ENCODE data around the gene TRIM17.

The TRIM17 gene

GRCh38 chr1:228370941-228371740, 45.5 kb downstream of the TRIM17 start:
- no peak overlapping the region for H2AFZ ChIP-seq (ENCODE audit: low read length, unreplicated experiment)
- H3K27ac ChIP-seq (ENCODE audit: low read depth, low read length), result no peak overlapping the region
- peaks cover 13% of the 10 kb centered on the region for H3K4me1 ChIP-seq (ENCODE audit: control insufficient read depth, insufficient read depth, low read length, unreplicated experiment)
- H3K79me2 ChIP-seq (ENCODE audit: control insufficient read depth, insufficient read depth, low read length, unreplicated experiment), result no peaks in the 10 kb centered on the region
- H3K36me3 ChIP-seq (ENCODE audit: insufficient read depth, low read length), result no peaks in the 10 kb centered on the region
- no peak overlapping the region for H3K4me3 ChIP-seq (ENCODE audit: low read depth, low read length)
- no peaks in the 10 kb centered on the region for H3K27me3 ChIP-seq (ENCODE audit: insufficient read depth, low read length)

- H3K79me2 ChIP-seq (ENCODE audit: control insufficient read depth, insufficient read depth, low read length, unreplicated experiment), result no peaks in the 10 kb centered on the region
- peaks cover 13% of the 10 kb centered on the region for H3K4me1 ChIP-seq (ENCODE audit: control insufficient read depth, insufficient read depth, low read length, unreplicated experiment)
- H3K36me3 ChIP-seq (ENCODE audit: insufficient read depth, low read length), result no peaks in the 10 kb centered on the region
- no peak overlapping the region for H2AFZ ChIP-seq (ENCODE audit: low read length, unreplicated experiment)
- H3K27me3 ChIP-seq (ENCODE audit: insufficient read depth, low read length), result no peaks in the 10 kb centered on the region
- H3K4me3 ChIP-seq (ENCODE audit: low read depth, low read length), result no peak overlapping the region
- no peak overlapping the region for H3K27ac ChIP-seq (ENCODE audit: low read depth, low read length)
These were observed 46.2 kb downstream of the TRIM17 start for GRCh38 chr1:228370439-228370940.

GRCh38 chr1:228369608-228370438, 46.8 kb downstream of the TRIM17 start:
- Histone ChIP-seq H2AFZ (ENCODE audit: low read length, unreplicated experiment) (no peak overlapping the region), H3K27me3 (ENCODE audit: insufficient read depth, low read length) (no peaks in the 10 kb centered on the region), H3K79me2 (ENCODE audit: control insufficient read depth, insufficient read depth, low read length, unreplicated experiment) (no peaks in the 10 kb centered on the region), H3K27ac (ENCODE audit: low read depth, low read length) (no peak overlapping the region), H3K36me3 (ENCODE audit: insufficient read depth, low read length) (no peaks in the 10 kb centered on the region), H3K4me1 (ENCODE audit: control insufficient read depth, insufficient read depth, low read length, unreplicated experiment) (peaks cover 6% of the 10 kb centered on the region), H3K4me3 (ENCODE audit: low read depth, low read length) (no peak overlapping the region)

GRCh38 chr1:228368801-228369607, 47.7 kb downstream of the TRIM17 start:
- no peaks in the 10 kb centered on the region for H3K36me3 ChIP-seq (ENCODE audit: insufficient read depth, low read length)
- H2AFZ ChIP-seq (ENCODE audit: low read length, unreplicated experiment), result no peak overlapping the region
- H3K4me1 ChIP-seq (ENCODE audit: control insufficient read depth, insufficient read depth, low read length, unreplicated experiment), result no peaks in the 10 kb centered on the region
- no peak overlapping the region for H3K4me3 ChIP-seq (ENCODE audit: low read depth, low read length)
- H3K27ac ChIP-seq (ENCODE audit: low read depth, low read length), result no peak overlapping the region
- no peaks in the 10 kb centered on the region for H3K27me3 ChIP-seq (ENCODE audit: insufficient read depth, low read length)
- H3K79me2 ChIP-seq (ENCODE audit: control insufficient read depth, insufficient read depth, low read length, unreplicated experiment), result no peaks in the 10 kb centered on the region

- H3K36me3 ChIP-seq (ENCODE audit: insufficient read depth, low read length), result no peaks in the 10 kb centered on the region
These were observed 48.6 kb downstream of the TRIM17 start for GRCh38 chr1:228367798-228368791.

GRCh38 chr1:228366866-228367741, 49.6 kb downstream of the TRIM17 start:
- no peaks in the 10 kb centered on the region for H3K4me1 ChIP-seq (ENCODE audit: control insufficient read depth, insufficient read depth, low read length, unreplicated experiment)
- no peak overlapping the region for H2AFZ ChIP-seq (ENCODE audit: low read length, unreplicated experiment)
- H3K27me3 ChIP-seq (ENCODE audit: insufficient read depth, low read length), result no peaks in the 10 kb centered on the region
- H3K27ac ChIP-seq (ENCODE audit: low read depth, low read length), result no peak overlapping the region
- no peaks in the 10 kb centered on the region for H3K79me2 ChIP-seq (ENCODE audit: control insufficient read depth, insufficient read depth, low read length, unreplicated experiment)
- H3K4me3 ChIP-seq (ENCODE audit: low read depth, low read length), result no peak overlapping the region
- no peaks in the 10 kb centered on the region for H3K36me3 ChIP-seq (ENCODE audit: insufficient read depth, low read length)

More at GRCh38 chr1:228367798-228368791, 48.6 kb downstream of the TRIM17 start:
- no peak overlapping the region for H2AFZ ChIP-seq (ENCODE audit: low read length, unreplicated experiment)
- no peaks in the 10 kb centered on the region for H3K4me1 ChIP-seq (ENCODE audit: control insufficient read depth, insufficient read depth, low read length, unreplicated experiment)
- no peak overlapping the region for H3K4me3 ChIP-seq (ENCODE audit: low read depth, low read length)
- H3K27me3 ChIP-seq (ENCODE audit: insufficient read depth, low read length), result no peaks in the 10 kb centered on the region
- no peak overlapping the region for H3K27ac ChIP-seq (ENCODE audit: low read depth, low read length)
- no peaks in the 10 kb centered on the region for H3K79me2 ChIP-seq (ENCODE audit: control insufficient read depth, insufficient read depth, low read length, unreplicated experiment)

GRCh38 chr1:228366062-228366865, 50.4 kb downstream of the TRIM17 start:
- Histone ChIP-seq H3K27me3 (ENCODE audit: insufficient read depth, low read length) (no peaks in the 10 kb centered on the region), H3K27ac (ENCODE audit: low read depth, low read length) (no peak overlapping the region), H2AFZ (ENCODE audit: low read length, unreplicated experiment) (no peak overlapping the region), H3K36me3 (ENCODE audit: insufficient read depth, low read length) (no peaks in the 10 kb centered on the region), H3K4me1 (ENCODE audit: control insufficient read depth, insufficient read depth, low read length, unreplicated experiment) (no peaks in the 10 kb centered on the region), H3K4me3 (ENCODE audit: low read depth, low read length) (no peak overlapping the region), H3K79me2 (ENCODE audit: control insufficient read depth, insufficient read depth, low read length, unreplicated experiment) (no peaks in the 10 kb centered on the region)

GRCh38 chr1:228365271-228366061, 51.2 kb downstream of the TRIM17 start:
- H3K27me3 ChIP-seq (ENCODE audit: insufficient read depth, low read length), result no peaks in the 10 kb centered on the region
- H3K4me3 ChIP-seq (ENCODE audit: low read depth, low read length), result no peak overlapping the region
- no peak overlapping the region for H2AFZ ChIP-seq (ENCODE audit: low read length, unreplicated experiment)
- H3K4me1 ChIP-seq (ENCODE audit: control insufficient read depth, insufficient read depth, low read length, unreplicated experiment), result no peaks in the 10 kb centered on the region
- H3K79me2 ChIP-seq (ENCODE audit: control insufficient read depth, insufficient read depth, low read length, unreplicated experiment), result no peaks in the 10 kb centered on the region
- H3K27ac ChIP-seq (ENCODE audit: low read depth, low read length), result no peak overlapping the region
- H3K36me3 ChIP-seq (ENCODE audit: insufficient read depth, low read length), result no peaks in the 10 kb centered on the region

Measured in ACC112 (cell line).